ENCODE data around the gene NSUN4. TPM values are rescaled to one million over a fixed set of nuclear protein-coding genes. Genes with fewer than 3 reads are reported as not detected.
"Not testable (repeated sequence)": the region's sequence is repeated elsewhere in the genome, so short reads cannot be mapped to it uniquely, and the experiment has no call there.

The NSUN4 gene
- polyA plus RNA-seq, 3 donors: 8.5 to 12.8 (median 10.4) TPM

DNA sequence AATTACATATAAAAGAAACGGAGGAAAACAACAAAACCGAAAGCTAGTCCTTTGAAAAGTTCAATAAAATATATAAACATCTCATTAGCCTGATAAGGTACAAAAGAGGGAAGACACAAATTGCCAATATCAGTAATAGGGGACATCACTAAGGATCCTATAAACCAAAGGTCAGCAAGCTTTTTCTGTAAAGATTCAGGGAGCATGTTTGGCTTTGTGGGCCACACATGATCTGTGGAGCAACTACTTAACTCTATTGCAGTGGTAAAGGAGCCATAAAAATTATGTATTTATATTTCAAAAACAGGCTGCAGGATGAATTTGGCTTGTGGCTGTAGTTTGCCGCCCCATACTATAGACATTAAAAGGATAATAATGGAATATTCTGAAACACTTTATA is 5.5 kb upstream of the NSUN4 start:
- no peak overlapping the region for H3K4me2 ChIP-seq (replicated peaks; ENCODE audit: extremely low read depth, low read length, poor library complexity, severe bottlenecking)
- no CpG with 5 or more reads among the region's 3 CpGs for WGBS (ENCODE audit: insufficient coverage)
- no peaks in the 10 kb centered on the region for H3K79me2 ChIP-seq (ENCODE audit: insufficient read depth, low read length)
- H2AFZ ChIP-seq (ENCODE audit: insufficient read depth, low read depth, low read length, poor library complexity, severe bottlenecking): no peak overlapping the region
- peaks cover 8% of the 10 kb centered on the region for H3K4me1 Mint-ChIP-seq
- no peak for TF ChIP-seq CTCF (IDR thresholded peaks at IDR 0.05)
- no peaks in the 10 kb centered on the region for H3K27me3 ChIP-seq (ENCODE audit: control insufficient read depth in 2 of 2, insufficient read depth in 2 of 2, low read length in 2 of 2)
- no peaks in the 10 kb centered on the region for H4K20me1 ChIP-seq (ENCODE audit: insufficient read depth, low read length)
- peaks cover 0 to 3% (median 1%) of the 10 kb centered on the region in 3 donors for H3K27me3 Mint-ChIP-seq (ENCODE audit: low read depth in 3 of 3)
- H3K4me3 Mint-ChIP-seq: no peak overlapping the region
- H3K27ac Mint-ChIP-seq: no peak overlapping the region
- peaks cover 0 to 2% (median 0%) of the 10 kb centered on the region in 7 donors for H3K9me3 Mint-ChIP-seq
- no peaks in the 10 kb centered on the region for H3K36me3 Mint-ChIP-seq
- H3K4me3 ChIP-seq (replicated peaks in 1 of 3; ENCODE audit: low read depth in 2 of 3, low read length in 3 of 3): no peak overlapping the region
- H3K27ac ChIP-seq (ENCODE audit: low read depth in 1 of 2, low read length in 2 of 2): no peak overlapping the region
- intact Hi-C loops (cut with micrococcal nuclease): loop anchor here in 1 of 2 donors (10.0 kb wide), 1 partner anchor 190 kb away; no protein-coding TSS in a partner anchor
- no peak for DNase-seq
- H3K36me3 ChIP-seq (replicated peaks in 1 of 2; ENCODE audit: control insufficient read depth in 1 of 2, insufficient read depth in 2 of 2, low read length in 2 of 2): no peaks in the 10 kb centered on the region
- peaks cover 9 to 16% of the 10 kb centered on the region in 2 donors for H3K4me1 ChIP-seq (ENCODE audit: control insufficient read depth in 1 of 2, insufficient read depth in 2 of 2, low read length in 2 of 2)
- H3K9me3 ChIP-seq (replicated peaks in 1 of 2; ENCODE audit: control insufficient read depth in 1 of 2, insufficient read depth in 1 of 2, low read length in 2 of 2): no peaks in the 10 kb centered on the region
- no peak overlapping the region for H3K9ac ChIP-seq (ENCODE audit: insufficient read depth, low read length, poor library complexity, severe bottlenecking)

GRCh38 chr1:46337409-46337808 is 3.2 kb upstream of the NSUN4 start:
- Histone ChIP-seq H3K4me1 (ENCODE audit: control insufficient read depth in 1 of 2, insufficient read depth in 2 of 2, low read length in 2 of 2) (peaks cover 22 to 32% of the 10 kb centered on the region in 2 donors), H3K79me2 (ENCODE audit: insufficient read depth, low read length) (peaks cover 13% of the 10 kb centered on the region)
- H3K27ac Mint-ChIP-seq: peak overlapping the region in 1 of 7 donors; percentile 53
- H3K27me3 ChIP-seq (ENCODE audit: control insufficient read depth in 2 of 2, insufficient read depth in 2 of 2, low read length in 2 of 2); H3K36me3 Mint-ChIP-seq; H3K4me3 Mint-ChIP-seq; DNase-seq; H4K20me1 ChIP-seq (ENCODE audit: insufficient read depth, low read length); H2AFZ ChIP-seq (ENCODE audit: insufficient read depth, low read depth, low read length, poor library complexity, severe bottlenecking); H3K9me3 ChIP-seq (replicated peaks in 1 of 2; ENCODE audit: control insufficient read depth in 1 of 2, insufficient read depth in 1 of 2, low read length in 2 of 2); H3K9ac ChIP-seq (ENCODE audit: insufficient read depth, low read length, poor library complexity, severe bottlenecking); H3K9me3 Mint-ChIP-seq; H3K4me3 ChIP-seq (replicated peaks in 1 of 3; ENCODE audit: low read depth in 2 of 3, low read length in 3 of 3); H3K27me3 Mint-ChIP-seq (ENCODE audit: low read depth in 3 of 3); H3K27ac ChIP-seq (ENCODE audit: low read depth in 1 of 2, low read length in 2 of 2); H3K36me3 ChIP-seq (replicated peaks in 1 of 2; ENCODE audit: control insufficient read depth in 1 of 2, insufficient read depth in 2 of 2, low read length in 2 of 2); H3K4me2 ChIP-seq (replicated peaks; ENCODE audit: extremely low read depth, low read length, poor library complexity, severe bottlenecking): not testable (repeated sequence)
- peaks cover 24% of the 10 kb centered on the region for H3K4me1 Mint-ChIP-seq
- intact Hi-C loops (cut with micrococcal nuclease): loop anchor here in 1 of 2 donors (10.0 kb wide), 1 partner anchor 187 kb away; no protein-coding TSS in a partner anchor
- WGBS (ENCODE audit: insufficient coverage): no CpG with 5 or more reads among the region's 14 CpGs
